Jurkat, Clone E6-1 (cell line): Measurements from ENCODE around the gene PITPNM1.

Experiments used
- DNase-seq: peaks from one replicate; pipeline ENCODE4 v3.0.0-alpha.2; 2011; ENCODE audit warnings: low read depth, low spot score
- H3K4me3 ChIP-seq: 2 replicates; pipeline ENCODE4 v1.5.1; 2011; ENCODE audit warnings: mild to moderate bottlenecking, low read length, control low read depth, moderate library complexity

The PITPNM1 gene

DNA sequence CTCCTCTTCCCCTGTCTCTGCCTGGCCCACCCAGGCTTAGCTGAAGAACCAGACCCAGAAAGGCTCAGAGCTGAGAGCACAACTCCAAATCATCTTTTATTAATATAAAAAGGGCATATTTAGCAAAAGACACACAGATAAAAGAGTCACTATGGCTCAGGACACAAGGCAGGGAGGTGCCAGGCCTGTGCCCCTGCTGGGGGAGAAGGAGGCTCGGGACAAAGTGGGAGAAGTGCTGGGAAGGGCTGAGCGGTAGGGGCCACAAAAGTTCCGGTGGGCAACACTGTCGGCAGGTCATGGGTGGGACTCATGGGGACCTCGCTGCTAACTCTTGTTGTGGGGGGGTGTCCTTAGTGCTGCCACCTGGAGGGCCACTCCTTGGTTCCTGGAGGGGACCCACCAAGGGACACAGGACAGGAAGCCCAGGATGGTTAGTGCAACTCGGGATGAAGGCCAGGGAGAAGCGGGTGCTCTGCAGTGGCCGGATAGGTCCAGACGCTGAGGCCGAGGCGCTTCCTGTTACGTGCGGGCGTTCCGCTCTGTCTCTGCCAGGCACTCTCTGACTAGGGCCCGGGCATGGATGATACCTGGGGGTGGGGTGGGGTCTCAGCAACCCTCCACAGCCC, 1.4 kb upstream of the PITPNM1 start:
- no peak for DNase-seq
- no peak overlapping the region for H3K4me3 ChIP-seq

DNA sequence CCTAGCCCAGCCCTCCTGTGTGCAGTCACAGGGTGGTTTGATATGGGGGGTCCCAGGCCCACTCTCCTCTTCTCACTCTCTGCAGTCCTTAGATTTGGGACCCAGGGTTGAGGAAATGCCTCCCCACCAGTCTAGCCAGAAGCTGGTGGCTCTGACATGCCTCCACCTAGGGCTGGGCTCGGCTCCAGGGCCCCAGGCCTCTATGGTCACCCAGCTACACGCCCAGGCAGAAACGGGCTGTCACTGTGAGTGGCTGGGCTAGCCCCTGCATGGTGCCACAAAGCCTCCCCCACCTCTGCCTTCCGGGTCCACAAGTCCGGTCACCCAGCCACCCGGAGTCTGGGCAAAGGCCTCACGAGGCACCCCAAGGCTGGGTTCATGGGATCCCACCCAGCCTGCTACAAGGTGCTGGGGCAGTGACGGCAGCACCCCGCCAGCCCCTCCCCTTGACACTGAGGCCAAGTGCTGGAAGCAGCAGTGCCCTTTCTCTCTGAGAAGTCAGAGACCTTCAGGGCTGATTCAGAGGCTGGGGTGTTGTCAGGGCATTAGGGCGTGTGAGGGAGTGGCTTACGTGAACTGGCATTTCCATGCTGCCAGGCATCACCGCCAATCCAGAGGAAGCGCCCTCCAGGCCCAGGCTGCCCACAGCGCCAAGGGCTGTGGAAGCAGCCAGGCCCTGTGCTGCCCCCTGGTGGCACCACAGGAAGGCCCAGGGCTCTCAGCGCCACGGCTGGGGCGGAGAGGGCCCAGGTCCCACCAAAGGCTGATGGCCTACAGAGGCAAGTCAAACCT, 638 bp upstream of the PITPNM1 start:
- DNase-seq = peak; percentile 75
- peak overlapping the region; percentile 83 for H3K4me3 ChIP-seq

DNA sequence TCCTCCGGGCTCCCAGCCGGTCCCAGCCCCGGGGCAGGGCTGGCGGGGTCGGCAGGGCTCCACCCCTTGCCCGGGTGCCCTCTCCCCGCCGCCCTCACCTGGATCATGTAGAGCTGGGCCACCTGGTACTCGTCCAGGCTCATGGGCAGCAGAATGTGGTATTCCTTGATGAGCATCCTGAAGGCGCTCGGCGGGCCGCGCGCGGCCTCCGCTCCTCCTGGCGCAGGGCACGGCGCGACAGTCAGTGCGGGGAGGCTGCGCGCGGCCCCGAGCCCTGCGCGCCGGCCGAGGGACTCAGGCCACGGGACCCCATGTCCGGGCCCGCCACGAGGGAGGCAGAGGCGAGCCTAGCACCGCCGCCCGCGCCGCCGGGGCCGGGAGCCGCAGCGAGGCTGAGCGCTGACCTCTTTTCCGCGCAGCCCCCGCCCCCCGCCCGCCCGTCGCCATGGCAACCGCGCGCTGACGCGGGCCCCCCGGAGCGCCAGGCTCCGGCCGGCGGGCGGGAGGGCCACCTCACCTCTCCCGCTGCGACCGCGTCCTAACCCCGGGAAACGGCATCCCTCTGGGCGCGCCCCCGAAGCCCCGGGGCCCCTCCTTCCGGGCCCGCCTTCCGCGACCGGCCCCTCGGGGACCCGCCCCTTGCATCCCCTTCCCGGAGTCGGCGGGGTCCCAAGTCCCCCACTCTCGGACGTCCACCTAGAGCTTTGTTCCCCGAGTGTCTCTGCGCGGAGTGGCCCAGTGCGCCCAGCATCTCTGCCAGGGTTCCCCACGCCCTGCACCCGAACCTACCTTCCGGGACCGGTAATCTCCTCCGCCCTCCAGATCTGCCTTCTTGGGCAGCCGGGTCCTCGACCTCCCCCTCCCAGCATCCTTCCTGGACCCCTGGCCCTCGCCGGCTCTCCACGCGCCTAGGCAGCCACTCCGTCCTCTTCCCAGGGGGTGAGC, 886 bp downstream of the PITPNM1 start:
- DNase-seq = no peak

DNA sequence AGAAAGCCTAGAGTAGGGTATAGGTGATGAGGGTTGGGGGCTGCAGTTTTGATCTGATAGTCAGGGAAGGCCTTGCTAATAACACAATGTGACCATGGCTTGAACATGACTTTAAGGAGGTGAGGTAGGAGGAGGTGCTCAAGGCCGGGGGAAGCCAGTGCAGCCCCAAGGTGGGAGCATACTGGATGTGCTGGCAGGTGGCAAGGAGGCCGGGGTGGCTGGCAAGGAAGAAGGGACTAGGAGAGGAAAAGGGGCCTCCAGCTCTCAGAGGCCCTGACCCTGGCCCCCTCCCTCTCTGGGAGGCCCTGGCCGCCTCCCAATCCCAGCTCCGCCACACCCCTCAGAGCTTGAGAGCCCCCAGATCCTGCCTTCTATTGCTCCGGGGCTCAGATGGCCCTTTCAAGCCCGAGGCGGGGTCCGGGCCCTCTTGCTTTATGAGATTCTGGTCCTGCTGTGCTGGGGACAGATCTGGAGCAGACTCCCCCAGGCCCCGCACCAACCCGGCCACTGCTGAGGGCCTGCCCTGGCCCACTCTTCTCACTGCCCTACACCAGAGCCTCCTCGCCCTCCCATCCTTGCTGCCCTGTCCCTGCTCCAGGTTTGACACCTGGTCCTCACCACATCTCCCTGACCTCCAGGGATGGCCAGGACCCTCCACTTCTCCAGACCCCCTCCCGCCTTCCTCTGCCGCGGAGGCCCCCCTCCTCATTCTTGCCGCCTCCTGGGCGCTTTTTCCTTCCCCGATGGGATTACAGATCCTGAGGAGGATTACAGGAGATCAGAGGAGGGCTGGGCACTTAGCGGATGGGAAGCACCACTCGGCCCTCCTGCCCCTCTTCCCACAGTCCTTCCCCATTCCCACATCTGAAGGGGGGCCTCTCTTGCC, 1.8 kb downstream of the PITPNM1 start:
- DNase-seq = no peak
- H3K4me3 ChIP-seq = no peak overlapping the region

More for the DNA sequence above, 886 bp downstream of the PITPNM1 start:
- H3K4me3 ChIP-seq = peak overlapping the region; percentile 83

DNA sequence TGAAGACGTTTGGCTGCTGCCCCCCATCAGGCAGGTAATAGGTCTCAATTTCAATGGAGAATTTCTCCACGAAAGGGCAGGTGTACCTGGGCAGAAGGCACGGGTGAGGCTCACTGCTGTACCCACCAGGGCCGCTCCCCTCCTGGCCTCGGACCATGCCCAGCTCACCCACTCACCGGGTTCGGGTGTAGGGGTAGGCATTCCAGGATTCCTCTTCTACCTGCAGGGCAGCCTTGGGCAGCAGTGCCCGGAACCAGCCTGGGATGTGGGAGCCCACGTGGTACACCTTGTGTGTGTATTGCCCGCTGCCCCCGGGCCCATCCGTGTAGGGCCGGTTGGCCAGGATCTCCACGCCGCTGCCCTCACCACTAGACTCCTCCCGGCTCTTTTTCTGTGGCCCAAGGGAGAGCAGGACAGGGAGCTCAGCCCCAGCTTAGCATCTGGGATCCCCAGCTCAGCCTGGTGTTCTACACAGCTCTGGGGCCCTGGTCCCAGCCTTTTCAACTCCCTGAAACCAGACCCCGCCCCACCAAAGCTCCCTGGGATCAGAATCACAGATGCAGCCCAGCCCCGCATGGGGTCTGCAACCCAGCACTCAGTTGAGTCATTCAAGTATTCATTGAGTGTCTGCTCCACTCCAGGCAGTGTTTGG, 2.7 kb downstream of the PITPNM1 start:
- DNase-seq = no peak
- no peak overlapping the region for H3K4me3 ChIP-seq

DNA sequence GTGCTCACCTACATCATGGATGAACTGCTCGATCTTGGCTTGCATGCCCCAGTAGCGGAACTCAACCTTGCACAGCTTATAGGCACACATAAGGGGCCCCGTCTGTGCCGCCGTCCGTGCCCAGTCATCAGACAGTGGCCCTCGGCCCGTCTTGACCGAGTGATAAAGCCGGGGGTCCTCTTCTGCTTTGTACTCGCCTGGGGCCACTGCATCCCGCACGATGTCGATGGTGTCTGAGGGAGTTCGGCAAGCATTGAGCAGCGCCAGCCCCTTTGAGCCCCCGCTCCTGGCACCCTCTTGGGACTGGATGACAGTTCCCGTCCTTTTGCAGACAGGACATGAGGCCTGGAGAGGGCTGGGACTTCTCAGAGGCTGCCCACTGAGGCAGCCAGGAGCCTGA, 3.3 kb downstream of the PITPNM1 start:
- DNase-seq = no peak
- H3K4me3 ChIP-seq = no peak overlapping the region

DNA sequence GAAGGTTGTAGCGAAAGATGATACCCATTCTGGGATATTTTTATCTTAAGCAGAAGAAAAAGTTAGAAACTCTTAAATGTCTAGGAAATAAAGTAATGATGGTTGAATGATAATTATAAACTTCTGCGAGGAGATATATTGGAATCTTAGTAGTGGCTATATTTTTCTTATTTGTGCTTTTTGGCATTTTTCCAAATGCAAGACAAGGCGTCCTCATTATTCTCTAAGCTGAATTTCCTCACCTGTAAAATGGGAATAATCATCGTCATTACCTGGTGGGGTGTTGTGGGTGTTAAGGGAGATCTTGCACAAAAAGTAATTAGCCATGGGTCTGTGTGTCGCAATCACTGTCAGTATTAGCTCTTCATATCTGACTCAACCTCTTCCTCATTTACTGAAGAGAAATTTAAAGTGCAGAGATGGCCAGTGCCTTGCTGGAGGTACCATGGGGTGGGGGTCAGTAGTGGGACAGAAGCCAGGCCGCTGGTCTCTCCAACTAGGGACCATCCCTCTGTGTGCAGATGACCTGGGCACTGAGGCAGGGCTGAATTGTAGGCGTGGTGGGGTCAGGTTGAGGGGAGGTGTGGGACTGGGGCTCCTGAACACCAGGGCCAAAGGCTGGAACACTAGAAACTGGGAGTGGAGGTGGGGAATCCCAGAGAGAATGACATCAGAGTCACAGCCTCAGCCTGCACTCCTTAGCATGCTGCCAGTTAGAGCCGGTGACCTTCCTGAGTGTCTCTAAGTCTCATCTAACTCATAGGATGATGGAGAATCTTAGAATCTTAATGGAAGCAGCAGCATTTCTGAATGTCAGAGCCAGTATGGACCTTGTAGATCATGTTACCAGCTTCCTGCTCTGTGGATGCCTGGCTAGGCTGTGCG, 4.1 kb downstream of the PITPNM1 start:
- H3K4me3 ChIP-seq = no peak overlapping the region
- no peak for DNase-seq

DNA sequence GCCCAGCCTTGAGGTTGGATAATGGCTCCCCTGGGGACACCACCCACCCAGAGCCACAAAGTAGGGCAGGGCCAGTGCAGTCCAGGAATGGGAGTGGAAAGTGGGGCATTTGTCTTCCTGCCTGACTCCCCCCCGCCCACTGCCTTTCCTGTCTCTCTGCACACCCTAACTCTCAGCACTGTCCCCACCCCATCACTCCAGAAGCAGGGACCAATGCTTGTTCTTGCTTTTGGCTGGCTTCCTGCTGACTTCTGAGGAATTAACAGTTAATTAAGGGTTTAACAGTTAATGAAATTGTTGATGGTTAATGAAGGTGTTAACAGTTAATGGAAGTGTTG, 4.7 kb downstream of the PITPNM1 start:
- H3K4me3 ChIP-seq = no peak overlapping the region
- DNase-seq = no peak

DNA sequence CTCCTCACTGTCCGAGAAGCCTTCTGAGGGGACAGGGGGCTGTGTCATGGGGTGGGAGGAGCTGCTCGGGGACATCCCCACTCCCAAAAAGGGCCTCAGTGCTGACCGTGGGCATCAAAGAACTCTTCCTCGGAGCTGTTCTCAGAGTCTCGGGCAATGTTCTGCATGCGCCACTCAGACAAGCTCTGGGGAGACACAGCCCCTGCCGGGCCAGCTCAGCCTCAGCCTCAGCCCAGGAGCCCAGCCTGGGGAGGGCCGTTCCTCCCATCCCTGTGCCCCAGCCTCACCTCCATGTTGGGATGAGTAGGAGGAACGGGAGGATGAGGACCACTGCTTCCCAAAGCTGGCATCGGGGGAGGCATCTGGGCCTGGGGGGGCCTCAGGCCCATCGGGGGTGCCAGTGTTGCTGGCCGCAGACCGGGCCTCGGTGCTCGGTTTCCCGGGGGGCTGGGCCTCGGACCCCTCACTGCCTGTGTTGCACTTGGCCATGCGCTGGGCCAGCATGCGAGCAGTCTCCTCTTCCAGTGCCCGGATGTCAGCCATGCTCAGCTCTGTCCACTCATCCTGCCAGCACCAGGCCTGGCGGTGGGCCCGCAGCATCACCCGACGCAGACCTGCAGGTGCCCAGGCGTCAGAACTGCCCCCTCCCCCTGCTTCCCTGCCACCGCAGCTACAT, 5.2 kb downstream of the PITPNM1 start:
- no peak overlapping the region for H3K4me3 ChIP-seq
- DNase-seq = no peak

DNA sequence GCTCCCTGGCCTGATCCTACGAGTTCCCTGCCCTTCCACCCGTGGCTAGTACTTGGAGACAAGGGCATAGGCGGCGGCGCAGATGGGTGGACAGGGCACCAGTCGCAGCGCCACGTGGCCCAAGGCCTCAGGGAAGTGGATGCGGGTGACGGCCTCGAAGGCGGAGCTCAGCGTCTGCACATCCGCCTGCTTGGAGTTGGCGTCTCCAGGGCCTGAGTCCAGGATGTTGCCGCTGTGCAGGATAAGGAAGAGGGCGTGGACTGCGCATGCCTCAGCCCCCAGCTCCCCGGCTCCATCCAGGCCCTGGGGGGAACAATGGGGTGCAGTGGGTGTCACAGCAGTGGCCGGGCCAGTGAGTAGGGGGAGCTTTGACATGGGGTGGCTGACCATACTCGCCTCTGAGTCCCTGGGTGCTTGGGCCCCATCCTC, 6.6 kb downstream of the PITPNM1 start:
- no peak overlapping the region for H3K4me3 ChIP-seq
- DNase-seq = no peak

DNA sequence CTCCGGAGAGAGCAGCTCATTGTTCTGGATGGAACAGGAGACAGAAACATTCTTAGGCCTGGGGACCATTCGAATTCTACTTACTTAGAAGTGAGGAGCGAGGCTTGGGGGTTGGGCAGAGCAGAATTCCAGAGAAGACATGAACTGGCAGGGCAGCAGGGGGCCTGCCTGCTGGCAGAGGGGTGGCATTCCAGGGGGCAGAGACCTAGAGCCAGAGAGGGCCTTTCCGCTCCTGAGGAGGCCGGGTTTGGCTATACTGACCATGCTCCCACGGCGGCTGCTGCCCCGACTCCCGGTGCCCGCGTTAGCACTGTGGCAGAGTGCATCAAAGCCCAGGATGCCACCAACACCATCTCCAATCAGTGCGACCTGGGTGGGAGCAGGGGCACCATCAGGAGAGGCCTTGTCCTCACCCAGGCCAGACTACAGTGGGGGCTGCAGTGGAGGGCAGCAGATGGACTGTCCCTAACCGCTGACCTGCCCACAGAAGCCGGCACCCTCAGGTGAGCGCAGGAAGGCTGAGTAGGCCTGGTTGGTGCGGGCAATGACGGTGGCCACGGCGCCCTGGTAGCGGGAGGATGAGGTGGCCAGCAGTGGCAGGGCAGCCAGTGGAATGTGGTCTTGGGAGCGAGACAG, 7.4 kb downstream of the PITPNM1 start:
- no peak for DNase-seq
- no peak overlapping the region for H3K4me3 ChIP-seq

DNA sequence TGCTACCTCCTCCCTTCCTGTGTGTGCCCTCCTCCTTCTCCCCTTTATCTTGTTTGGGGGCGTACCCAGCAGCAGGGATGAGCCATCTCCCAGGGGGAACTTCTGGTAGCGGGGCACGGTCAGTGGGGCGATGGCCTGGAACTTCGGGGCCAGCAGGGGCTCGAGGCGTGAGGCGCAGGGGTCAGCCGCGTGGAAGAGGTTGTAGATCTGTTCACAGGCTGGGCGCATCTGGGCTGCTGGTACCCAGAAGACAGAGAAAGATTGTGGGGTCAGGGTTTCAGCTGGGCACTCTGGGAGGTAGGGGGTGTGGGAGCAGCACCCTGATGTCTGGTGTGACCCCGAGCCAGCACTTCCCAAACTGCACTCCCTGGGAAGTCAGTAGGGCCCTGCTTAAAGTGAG, 9.1 kb downstream of the PITPNM1 start:
- H3K4me3 ChIP-seq = no peak overlapping the region
- DNase-seq = no peak

DNA sequence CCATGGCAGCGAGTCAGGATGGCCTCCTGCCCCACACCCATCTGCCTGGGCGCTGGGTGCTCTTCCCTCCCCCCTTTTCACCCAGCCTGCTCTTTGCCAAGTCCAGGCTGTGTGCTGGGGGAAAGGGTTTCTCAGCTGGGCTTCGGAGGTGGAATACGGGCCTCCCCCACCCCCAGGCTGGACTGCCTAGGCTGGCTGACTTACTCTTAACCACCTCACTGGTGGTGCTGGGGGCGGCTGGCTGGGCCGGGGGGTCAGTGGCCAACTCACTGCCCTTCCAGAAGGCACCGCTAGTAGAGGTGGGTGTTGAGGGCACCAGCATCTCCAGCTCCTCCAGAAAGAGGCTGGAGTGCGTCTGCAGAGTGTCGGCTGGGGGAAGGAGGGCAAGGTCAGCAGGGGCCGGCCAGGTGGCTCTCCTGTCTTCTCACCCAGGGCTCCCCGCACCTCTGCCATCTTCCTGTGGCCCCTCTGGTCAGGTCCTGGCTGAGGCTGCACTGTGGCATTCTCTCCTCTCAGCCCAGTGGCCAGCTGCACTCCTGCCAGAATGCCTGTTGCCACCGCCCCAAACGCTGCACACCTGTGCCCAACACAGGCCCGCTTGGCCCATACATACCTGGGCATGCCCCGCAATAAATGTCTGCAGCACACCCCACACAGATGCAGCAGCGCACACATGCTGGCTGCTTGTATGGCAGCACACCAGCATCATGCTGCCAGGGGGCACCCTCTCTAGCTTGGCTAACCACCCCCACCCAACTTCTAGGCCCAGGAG, 9.7 kb downstream of the PITPNM1 start:
- H3K4me3 ChIP-seq = no peak overlapping the region
- DNase-seq = no peak

DNA sequence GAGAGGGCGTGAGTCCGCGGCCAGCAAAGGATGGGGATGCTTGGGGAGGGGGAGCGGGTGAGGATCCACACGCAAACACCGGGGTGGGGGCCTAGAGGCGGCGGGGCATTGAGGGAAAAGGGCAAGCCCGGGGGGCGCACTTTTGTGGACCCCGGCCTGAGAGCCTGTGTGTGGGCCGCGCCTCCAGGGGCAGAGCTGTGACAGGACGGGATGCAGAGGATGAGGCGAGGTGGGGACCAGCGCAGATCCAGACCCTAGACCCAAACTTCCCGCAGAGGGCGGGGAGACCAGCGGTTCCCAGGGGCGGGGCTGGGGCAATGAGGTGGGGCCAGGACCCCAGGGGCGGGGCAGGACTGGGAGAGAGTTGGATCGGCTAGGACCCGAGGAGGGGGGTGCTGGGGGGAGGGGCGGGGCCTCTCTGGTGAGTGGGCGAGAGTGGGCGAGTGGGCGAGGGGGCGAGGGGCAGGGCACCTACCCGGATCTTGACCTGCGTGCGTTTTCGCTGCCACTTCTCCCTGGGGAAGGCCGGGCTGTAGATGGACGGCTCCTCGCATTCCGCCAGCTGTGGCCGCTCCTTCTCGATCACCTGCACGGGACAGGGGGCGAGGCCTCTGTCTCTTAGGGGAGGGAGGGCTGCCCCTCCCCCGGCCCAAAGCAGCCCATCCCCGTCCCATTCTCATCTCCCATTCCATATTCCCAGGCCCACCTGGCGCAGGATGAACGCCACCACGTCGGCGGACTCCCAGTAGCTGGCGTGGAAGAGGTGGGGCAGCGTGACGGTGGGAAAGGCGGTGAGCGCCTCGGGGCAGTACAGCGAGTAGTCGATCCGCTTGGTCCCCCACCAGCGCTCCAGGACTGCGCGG, 10.6 kb downstream of the PITPNM1 start:
- no peak overlapping the region for H3K4me3 ChIP-seq
- no peak for DNase-seq
